ENCODE measurements around the gene ADAM19. TPM values are rescaled to one million over a fixed set of nuclear protein-coding genes. Genes with fewer than 3 reads are reported as not detected.

Gene ADAM19
- total RNA-seq, 2 donors from 2014 or later, result 1.9 to 8.1 TPM

- no peak for DNase-seq (ENCODE audit: low spot score)
- no peak for TF ChIP-seq CTCF (IDR thresholded peaks at IDR 0.05)
- no peak for TF ChIP-seq POLR2AphosphoS5 (IDR thresholded peaks at IDR 0.05)
- TF ChIP-seq POLR2A (IDR thresholded peaks at IDR 0.05), result no peak
- Histone ChIP-seq H3K9me3 (no peaks in the 10 kb centered on the region), H3K4me1 (replicated peaks) (no peaks in the 10 kb centered on the region), H3K36me3 (no peaks in the 10 kb centered on the region), H3K4me3 (no peak overlapping the region), H3K27me3 (replicated peaks; ENCODE audit: insufficient read depth) (no peaks in the 10 kb centered on the region), H3K27ac (no peak overlapping the region)
- intact Hi-C loops (cut with DNase I), result no loop called here
- 81% methylated on average over 5 of the region's 5 CpGs for WGBS
Measured at GRCh38 chr5:157456301-157456700, 119.3 kb downstream of the ADAM19 start.

- intact Hi-C loops (cut with DNase I), result no loop called here
- Histone ChIP-seq H3K4me3 (no peak overlapping the region), H3K27me3 (replicated peaks; ENCODE audit: insufficient read depth) (no peaks in the 10 kb centered on the region), H3K27ac (no peak overlapping the region), H3K36me3 (no peaks in the 10 kb centered on the region), H3K4me1 (replicated peaks) (no peaks in the 10 kb centered on the region), H3K9me3 (no peaks in the 10 kb centered on the region)
- 90% methylated on average over 7 of the region's 7 CpGs for WGBS
- TF ChIP-seq POLR2A (IDR thresholded peaks at IDR 0.05) (no peak), CTCF (IDR thresholded peaks at IDR 0.05) (no peak), POLR2AphosphoS5 (IDR thresholded peaks at IDR 0.05) (no peak)
- DNase-seq (ENCODE audit: low spot score), result no peak
Measured at GRCh38 chr5:157455057-157455456, 120.5 kb downstream of the ADAM19 start.

GRCh38 chr5:157454273-157454672 is 121.3 kb downstream of the ADAM19 start:
- H3K36me3 ChIP-seq, result no peaks in the 10 kb centered on the region
- no peak for DNase-seq (ENCODE audit: low spot score)
- no peak overlapping the region for H3K4me3 ChIP-seq
- WGBS, result 85% methylated on average over 7 of the region's 7 CpGs
- H3K4me1 ChIP-seq (replicated peaks), result no peaks in the 10 kb centered on the region
- TF ChIP-seq POLR2AphosphoS5 (IDR thresholded peaks at IDR 0.05), result no peak
- TF ChIP-seq CTCF (IDR thresholded peaks at IDR 0.05), result no peak
- TF ChIP-seq POLR2A (IDR thresholded peaks at IDR 0.05), result no peak
- H3K9me3 ChIP-seq, result no peaks in the 10 kb centered on the region
- no peaks in the 10 kb centered on the region for H3K27me3 ChIP-seq (replicated peaks; ENCODE audit: insufficient read depth)
- no peak overlapping the region for H3K27ac ChIP-seq
- intact Hi-C loops (cut with DNase I), result no loop called here

GRCh38 chr5:157451806-157452205 is 123.8 kb downstream of the ADAM19 start:
- Histone ChIP-seq H3K4me3 (no peak overlapping the region), H3K27ac (no peak overlapping the region), H3K27me3 (replicated peaks; ENCODE audit: insufficient read depth) (no peaks in the 10 kb centered on the region), H3K36me3 (no peaks in the 10 kb centered on the region), H3K9me3 (no peaks in the 10 kb centered on the region), H3K4me1 (replicated peaks) (no peaks in the 10 kb centered on the region)
- no peak for TF ChIP-seq CTCF (IDR thresholded peaks at IDR 0.05)
- no peak for TF ChIP-seq POLR2A (IDR thresholded peaks at IDR 0.05)
- WGBS, result 85% methylated on average over 3 of the region's 3 CpGs
- intact Hi-C loops (cut with DNase I), result no loop called here
- no peak for DNase-seq (ENCODE audit: low spot score)

- H3K27me3 ChIP-seq (replicated peaks; ENCODE audit: insufficient read depth), result no peaks in the 10 kb centered on the region
- no peaks in the 10 kb centered on the region for H3K4me1 ChIP-seq (replicated peaks)
- no peak for TF ChIP-seq POLR2A (IDR thresholded peaks at IDR 0.05)
- no peak for TF ChIP-seq CTCF (IDR thresholded peaks at IDR 0.05)
- TF ChIP-seq POLR2AphosphoS5 (IDR thresholded peaks at IDR 0.05), result no peak
- no peaks in the 10 kb centered on the region for H3K36me3 ChIP-seq
- intact Hi-C loops (cut with DNase I), result no loop called here
- no peak for DNase-seq (ENCODE audit: low spot score)
- no peaks in the 10 kb centered on the region for H3K9me3 ChIP-seq
- 97% methylated on average over 3 of the region's 3 CpGs for WGBS
- H3K27ac ChIP-seq, result peak overlapping the region in 1 of 2 donors; percentile 28
- no peak overlapping the region for H3K4me3 ChIP-seq
Measured at GRCh38 chr5:157450024-157450423, 125.6 kb downstream of the ADAM19 start.
